Gastrocnemius medialis (tissue), 4 donors: Measurements from ENCODE around the gene HBEGF.

Source experiments
- CTCF ChIP-seq, 5 experiments: fragments of 450-650 bp in 3 of 5; fragments of 200-600 bp in 2 of 5; sonication (generic) in 2 of 5; IDR thresholded peaks in 4 of 5; conservative IDR thresholded peaks in 1 of 5; 1 replicate in 4 of 5; 2 replicates in 1 of 5; pipeline ENCODE4 v1.5.1; 2016 to 2019; ENCODE audit warnings: antibody characterized with exemption in 5 of 5, mild to moderate bottlenecking in 3 of 5, moderate library complexity in 3 of 5
- POLR2A ChIP-seq, 2 donors: fragments of 450-650 bp; IDR thresholded peaks; one replicate each; pipeline ENCODE4 v1.6.1; 2017; ENCODE audit warnings: antibody characterized with exemption in 2 of 2, mild to moderate bottlenecking in 2 of 2, moderate library complexity in 2 of 2

GRCh38 chr5:140312791-140313189 lies 33.6 kb downstream of the HBEGF start:
- TF ChIP-seq POLR2A (IDR thresholded peaks at IDR 0.05) (no peak), CTCF (IDR thresholded peaks at IDR 0.05 in 4 of 5, conservative IDR thresholded peaks at IDR 0.05 in 1 of 5) (no peak)
